GM12892 (cell line): ENCODE data around the gene TCF4.

Source experiments
- POLR2A ChIP-seq: IDR thresholded peaks from 2 replicates; pipeline ENCODE4 v1.6.1; 2011; ENCODE audit warnings: low read depth, low read length, control low read depth
- POLR2AphosphoS5 ChIP-seq: IDR thresholded peaks from 2 replicates; pipeline ENCODE4 v1.6.1; 2011; ENCODE audit warnings: low read depth, low read length, control low read depth

GRCh38 chr18:55221622-55222021 lies 366.4 kb downstream of the TCF4 start:
- TF ChIP-seq POLR2A (no peak), POLR2AphosphoS5 (no peak)
